ENCODE measurements around the gene ZNF804A.
A peak's percentile ranks its signal among the peaks of the same experiment; 100 is the strongest.

The ZNF804A gene

DNA sequence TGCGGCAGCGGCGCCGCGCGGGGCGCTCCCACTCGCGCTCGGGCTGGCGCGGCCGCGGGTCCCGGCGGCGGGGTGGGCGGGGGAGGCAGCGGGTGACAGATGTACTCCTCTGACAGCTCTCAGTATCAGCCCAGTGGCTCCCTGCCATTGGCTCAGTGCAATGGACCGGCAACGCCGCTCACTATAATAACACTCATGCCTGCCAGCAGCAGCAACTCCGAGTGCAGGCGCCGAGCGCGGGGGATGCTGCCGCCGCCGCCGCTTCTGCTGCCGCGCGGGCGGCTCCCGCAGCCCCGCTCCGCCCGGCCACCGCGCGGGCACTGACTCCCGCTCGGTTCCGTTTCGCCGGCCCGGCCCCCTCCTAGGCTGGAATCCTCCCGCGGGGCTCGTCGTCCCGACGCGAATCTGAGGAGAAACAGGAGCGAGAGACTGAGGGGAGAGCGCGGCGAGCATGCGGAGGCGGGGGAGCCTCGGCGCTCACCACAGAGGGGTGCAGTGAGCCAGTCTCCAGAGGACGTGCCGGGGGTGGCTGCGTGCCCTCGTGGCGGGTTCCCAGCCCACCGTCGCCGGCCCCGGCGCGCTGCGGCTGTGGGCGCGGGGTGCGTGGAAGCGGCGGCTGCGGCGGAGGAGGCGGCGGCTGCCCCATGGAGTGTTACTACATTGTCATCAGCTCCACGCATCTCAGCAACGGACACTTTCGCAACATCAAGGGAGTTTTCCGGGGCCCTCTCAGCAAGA lies at the start of gene ZNF804A:
Gene ZNF804A (plus strand): TSS at position 214 of the 738 bp plus-strand sequence. CDS start 431 bp downstream, at position 645.
- H3K4me3 ChIP-seq (ENCODE audit: low read depth, low read length) = peak within 1 kb of the TSS; percentile 61
- no peak for TF ChIP-seq CTCF (IDR thresholded peaks at IDR 0.05; ENCODE audit: low read depth, low read length)
- peak; percentile 54 for DNase-seq (ENCODE audit: low read depth, low spot score)
- in situ Hi-C loops (cut with HindIII; ENCODE audit: low sequenced_read_pairs) = no loop called here

DNA sequence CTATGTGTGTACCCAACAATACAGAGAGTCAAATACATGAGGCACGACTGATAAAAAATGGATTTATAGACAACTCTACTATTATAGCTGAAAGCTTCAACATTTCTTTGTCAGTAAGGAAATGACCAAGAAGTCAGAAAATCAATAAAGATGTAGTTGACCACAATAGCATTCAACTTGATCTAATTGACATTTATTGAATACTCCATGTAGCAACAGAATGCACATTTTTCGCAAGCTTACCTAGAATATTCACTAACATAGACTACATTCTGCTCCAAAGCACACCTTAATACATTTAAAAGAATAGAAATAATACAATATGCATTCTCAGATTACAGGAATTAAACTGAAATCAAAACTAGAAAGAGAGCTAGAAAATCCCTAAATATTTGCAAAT lies 49.2 kb upstream of the ZNF804A start:
- H3K4me3 ChIP-seq (ENCODE audit: low read depth, low read length) = no peak overlapping the region
- DNase-seq (ENCODE audit: low read depth, low spot score) = no peak
- TF ChIP-seq CTCF (IDR thresholded peaks at IDR 0.05; ENCODE audit: low read depth, low read length) = no peak
- in situ Hi-C loops (cut with HindIII; ENCODE audit: low sequenced_read_pairs) = no loop called here

DNA sequence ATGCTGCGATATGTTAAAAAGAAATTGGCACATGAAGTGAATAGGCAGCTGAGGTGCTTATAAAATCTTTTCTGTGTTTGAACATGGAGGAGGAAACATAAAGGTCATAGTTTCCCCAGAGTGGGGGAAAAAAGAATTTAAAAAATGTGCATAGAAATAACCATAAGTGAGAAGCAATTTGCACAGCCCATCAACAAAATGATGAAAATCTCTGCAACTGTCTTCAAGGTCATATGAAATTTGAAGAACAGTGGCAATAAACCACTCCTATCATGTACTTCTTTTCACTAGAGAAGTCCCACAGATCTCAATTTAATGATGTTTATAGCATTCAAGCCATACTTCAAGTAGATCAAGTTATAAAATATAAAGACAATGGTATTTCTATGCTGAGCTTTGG lies 46.7 kb upstream of the ZNF804A start:
- in situ Hi-C loops (cut with HindIII; ENCODE audit: low sequenced_read_pairs) = no loop called here
- H3K4me3 ChIP-seq (ENCODE audit: low read depth, low read length) = no peak overlapping the region
- DNase-seq (ENCODE audit: low read depth, low spot score) = peak; percentile 44
- TF ChIP-seq CTCF (IDR thresholded peaks at IDR 0.05; ENCODE audit: low read depth, low read length) = no peak

- DNase-seq (ENCODE audit: low read depth, low spot score) = peak; percentile 55
- TF ChIP-seq CTCF (IDR thresholded peaks at IDR 0.05; ENCODE audit: low read depth, low read length) = no peak
- in situ Hi-C loops (cut with HindIII; ENCODE audit: low sequenced_read_pairs) = no loop called here
- no peak overlapping the region for H3K4me3 ChIP-seq (ENCODE audit: low read depth, low read length)
These were observed 43.6 kb upstream of the ZNF804A start for GRCh38 chr2:184554736-184555135.

DNA sequence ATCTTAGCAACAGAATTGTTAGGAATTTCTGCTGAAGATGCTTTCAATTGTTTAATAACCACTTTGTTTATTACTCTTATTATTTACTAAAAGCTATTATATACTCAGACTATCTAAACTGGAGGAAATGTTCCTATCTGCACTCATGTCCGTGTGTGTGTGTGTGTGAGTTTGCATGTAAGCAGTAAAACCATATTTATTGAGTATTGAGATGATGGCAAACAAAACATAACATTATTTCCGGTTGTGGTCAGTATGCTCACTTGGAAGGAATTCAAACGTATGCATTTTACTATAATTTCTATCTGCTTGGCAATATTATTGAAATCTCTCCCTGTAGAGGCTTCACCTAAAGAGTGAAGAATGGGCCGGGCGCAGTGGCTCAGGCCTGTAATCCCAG lies 43.0 kb upstream of the ZNF804A start:
- no peak overlapping the region for H3K4me3 ChIP-seq (ENCODE audit: low read depth, low read length)
- in situ Hi-C loops (cut with HindIII; ENCODE audit: low sequenced_read_pairs) = no loop called here
- DNase-seq (ENCODE audit: low read depth, low spot score) = no peak
- no peak for TF ChIP-seq CTCF (IDR thresholded peaks at IDR 0.05; ENCODE audit: low read depth, low read length)

GRCh38 chr2:184556639-184557038 lies 41.7 kb upstream of the ZNF804A start:
- no peak overlapping the region for H3K4me3 ChIP-seq (ENCODE audit: low read depth, low read length)
- in situ Hi-C loops (cut with HindIII; ENCODE audit: low sequenced_read_pairs) = no loop called here
- DNase-seq (ENCODE audit: low read depth, low spot score) = no peak
- no peak for TF ChIP-seq CTCF (IDR thresholded peaks at IDR 0.05; ENCODE audit: low read depth, low read length)

All from astrocyte of the spinal cord (primary cell).